HG03520 (cell line): Measurements from ENCODE around the gene DOCK1.
"Not testable (repeated sequence)": the region's sequence is repeated elsewhere in the genome, so short reads cannot be mapped to it uniquely, and the experiment has no call there.

Experiments used
- ATAC-seq: cut with Tn5 transposase; IDR thresholded peaks from one replicate; pipeline ENCODE4 v1.9.1; 2021; ENCODE audit warnings: mild to moderate bottlenecking, moderate library complexity; ENCODE audit not compliant: unreplicated experiment

The DOCK1 gene

GRCh38 chr10:126924180-126924914 is 19.1 kb downstream of the DOCK1 start:
- no peak for ATAC-seq

GRCh38 chr10:126924915-126925300 is 19.7 kb downstream of the DOCK1 start:
- no peak for ATAC-seq

- ATAC-seq: no peak
Measured at GRCh38 chr10:126926568-126926967, 21.3 kb downstream of the DOCK1 start.

GRCh38 chr10:126927799-126928198 is 22.6 kb downstream of the DOCK1 start:
- no peak for ATAC-seq

GRCh38 chr10:126928274-126928673 is 23.0 kb downstream of the DOCK1 start:
- ATAC-seq: no peak

- no peak for ATAC-seq
Measured at GRCh38 chr10:126929391-126929790, 24.2 kb downstream of the DOCK1 start.

- no peak for ATAC-seq
Measured at GRCh38 chr10:126930131-126930882, 25.1 kb downstream of the DOCK1 start.

- ATAC-seq: no peak
Measured at GRCh38 chr10:126930883-126931503, 25.8 kb downstream of the DOCK1 start.

GRCh38 chr10:126931544-126931943 is 26.3 kb downstream of the DOCK1 start:
- ATAC-seq: no peak

- no peak for ATAC-seq
Measured at GRCh38 chr10:126932516-126932915, 27.3 kb downstream of the DOCK1 start.

GRCh38 chr10:126933116-126933515 is 27.9 kb downstream of the DOCK1 start:
- ATAC-seq: no peak

GRCh38 chr10:126935263-126935946 is 30.2 kb downstream of the DOCK1 start:
- ATAC-seq: no peak

GRCh38 chr10:126937026-126937425 is 31.8 kb downstream of the DOCK1 start:
- no peak for ATAC-seq

- not testable (repeated sequence) for ATAC-seq
Measured at GRCh38 chr10:126938121-126938520, 32.9 kb downstream of the DOCK1 start.

GRCh38 chr10:126939706-126940105 is 34.5 kb downstream of the DOCK1 start:
- ATAC-seq: no peak

- no peak for ATAC-seq
Measured at GRCh38 chr10:126940670-126941310, 35.6 kb downstream of the DOCK1 start.

- ATAC-seq: no peak
Measured at GRCh38 chr10:126944191-126944590, 39.0 kb downstream of the DOCK1 start.

GRCh38 chr10:126945351-126946030 is 40.3 kb downstream of the DOCK1 start:
- no peak for ATAC-seq

GRCh38 chr10:126946746-126947145 is 41.5 kb downstream of the DOCK1 start:
- no peak for ATAC-seq
